H1 (cell line): ENCODE measurements around the gene SCNN1B. TPM values are rescaled to one million over a fixed set of nuclear protein-coding genes. Genes with fewer than 3 reads are reported as not detected.

Experiments
- CTCF ChIA-PET: fragments of 300-600 bp; sonication (Branson Sonifier 250); formaldehyde crosslinking; loops from one replicate; lab custom pipeline; 2021; ENCODE audit not compliant: partially characterized antibody; lab: Charles Lee
- POLR2A ChIA-PET: fragments of 300-600 bp; sonication (Branson Sonifier 250); formaldehyde crosslinking; loops from one replicate; lab custom pipeline; 2021; ENCODE audit warnings: inconsistent platforms; ENCODE audit not compliant: partially characterized antibody; lab: Charles Lee
- DNase-seq, 2 experiments: peaks; one replicate each; pipeline versions ENCODE4 v3.0.0 to v3.0.0-alpha.2; 2010 to 2022; ENCODE audit warnings: low spot score in 2 of 2, low read depth in 1 of 2, mixed read lengths in 1 of 2
- FAIRE-seq: peaks from 2 replicates; lab custom pipeline; 2011; peaks lifted over from hg19 to GRCh38; lab: Jason Lieb, UNC
- H2AFZ ChIP-seq: 2 replicates; pipeline ENCODE4 v1.8.1; 2012; ENCODE audit warnings: low read length, inconsistent platforms
- H2AK5ac ChIP-seq: 2 replicates; pipeline ENCODE4 v1.6.1; 2013; ENCODE audit warnings: low read depth, low read length
- H2BK120ac ChIP-seq: replicated peaks from 2 replicates; pipeline ENCODE3; 2013; ENCODE audit warnings: low read depth, low read length, inconsistent platforms
- H2BK12ac ChIP-seq: 2 replicates; pipeline ENCODE4 v1.6.1; 2013; ENCODE audit warnings: low read depth, low read length
- H2BK15ac ChIP-seq: 2 replicates; pipeline ENCODE4 v1.6.1; 2013; ENCODE audit warnings: low read length
- H2BK20ac ChIP-seq: 2 replicates; pipeline ENCODE4 v1.6.1; 2013; ENCODE audit warnings: low read length
- H2BK5ac ChIP-seq: 2 replicates; pipeline ENCODE4 v1.6.1; 2013; ENCODE audit warnings: low read depth, low read length
- H3K14ac ChIP-seq: 2 replicates; pipeline ENCODE4 v1.6.1; 2013; ENCODE audit warnings: inconsistent platforms; ENCODE audit not compliant: insufficient read length
- H3K18ac ChIP-seq: 2 replicates; pipeline ENCODE4 v1.6.1; 2013; ENCODE audit warnings: low read length; ENCODE audit errors: extremely low read depth
- H3K23ac ChIP-seq: 2 replicates; pipeline ENCODE4 v1.6.1; 2013; ENCODE audit warnings: inconsistent platforms; ENCODE audit not compliant: insufficient read length
- H3K23me2 ChIP-seq: 2 replicates; pipeline ENCODE4 v1.6.1; 2013; ENCODE audit warnings: low read depth, low read length
- H3K27ac ChIP-seq: 2 replicates; pipeline ENCODE4 v1.6.1; 2011; ENCODE audit warnings: low read depth, low read length, inconsistent platforms
- H3K27me3 ChIP-seq, 4 experiments: replicated peaks in 1 of 4; 1 replicate in 1 of 4; 2 replicates in 3 of 4; pipeline versions ENCODE4 v1.6.1 to v1.8.1; 2011 to 2013; ENCODE audit warnings: low read length in 3 of 4, mild to moderate bottlenecking in 3 of 4, inconsistent platforms in 2 of 4, mixed read lengths in 2 of 4, moderate library complexity in 1 of 4; ENCODE audit not compliant: control insufficient read depth in 3 of 4, insufficient read depth in 3 of 4; ENCODE audit errors: extremely low read depth in 1 of 4
- H3K36me3 ChIP-seq, 4 experiments: 2 replicates each; pipeline versions ENCODE4 v1.6.1 to v1.8.1; 2011 to 2013; ENCODE audit warnings: mild to moderate bottlenecking in 4 of 4, low read length in 3 of 4, moderate library complexity in 2 of 4, control low read depth in 1 of 4, inconsistent platforms in 1 of 4; ENCODE audit not compliant: insufficient read depth in 4 of 4, control insufficient read depth in 2 of 4
- H3K4ac ChIP-seq: replicated peaks from 2 replicates; pipeline ENCODE3; 2013; ENCODE audit warnings: low read length, low read depth, mixed read lengths, inconsistent platforms; ENCODE audit not compliant: insufficient read length
- H3K4me1 ChIP-seq, 4 experiments: replicated peaks in 1 of 4; 1 replicate in 1 of 4; 2 replicates in 3 of 4; pipeline versions ENCODE4 v1.6.1 to v1.8.1; 2011 to 2013; ENCODE audit warnings: low read length in 3 of 4, inconsistent platforms in 2 of 4, mixed read lengths in 1 of 4; ENCODE audit not compliant: insufficient read depth in 4 of 4, control insufficient read depth in 3 of 4
- H3K4me2 ChIP-seq, 2 experiments: 2 replicates each; pipeline versions ENCODE4 v1.6.1 to v1.8.1; 2011 to 2013; ENCODE audit warnings: low read depth in 2 of 2, low read length in 2 of 2, control low read depth in 1 of 2, inconsistent platforms in 1 of 2, mild to moderate bottlenecking in 1 of 2; ENCODE audit not compliant: insufficient read depth in 1 of 2
- H3K4me3 ChIP-seq, 4 experiments: fragments of 200-600, 300-600 bp in 1 of 4; sonication (generic), shearing (Covaris generic), sonication (Bioruptor Twin) in 1 of 4; 2 replicates each; pipeline versions ENCODE4 v1.5.1 to v1.8.1; 2011 to 2016; ENCODE audit warnings: low read length in 4 of 4, low read depth in 3 of 4, control low read depth in 2 of 4, inconsistent platforms in 2 of 4, mild to moderate bottlenecking in 2 of 4, mixed read lengths in 1 of 4, moderate library complexity in 1 of 4; ENCODE audit not compliant: insufficient read depth in 2 of 4; ENCODE audit errors: extremely low read depth in 1 of 4
- H3K56ac ChIP-seq: replicated peaks from 2 replicates; pipeline ENCODE3; 2013; ENCODE audit warnings: low read depth, mild to moderate bottlenecking, mixed read lengths, low read length, inconsistent platforms; ENCODE audit not compliant: insufficient read length
- H3K79me1 ChIP-seq: 2 replicates; pipeline ENCODE4 v1.6.1; 2013; ENCODE audit warnings: low read depth, low read length, control low read depth
- H3K79me2 ChIP-seq, 2 experiments: 2 replicates each; pipeline versions ENCODE4 v1.6.1 to v1.8.1; 2012 to 2013; ENCODE audit warnings: low read length in 2 of 2, mild to moderate bottlenecking in 2 of 2, inconsistent platforms in 1 of 2; ENCODE audit not compliant: insufficient read depth in 2 of 2, control insufficient read depth in 1 of 2
- H3K9ac ChIP-seq, 4 experiments: replicated peaks in 1 of 4; 1 replicate in 1 of 4; 2 replicates in 3 of 4; pipeline versions ENCODE4 v1.6.1 to v1.8.1; 2011 to 2013; ENCODE audit warnings: low read depth in 3 of 4, low read length in 3 of 4, control low read depth in 2 of 4, mild to moderate bottlenecking in 2 of 4, moderate library complexity in 2 of 4, inconsistent platforms in 1 of 4; ENCODE audit errors: extremely low read depth in 1 of 4
- H3K9me3 ChIP-seq, 2 experiments: 2 replicates each; pipeline versions ENCODE4 v1.6.1 to v1.8.1; 2012 to 2013; ENCODE audit warnings: mild to moderate bottlenecking in 2 of 2, moderate library complexity in 2 of 2, control low read depth in 1 of 2, inconsistent platforms in 1 of 2, low read depth in 1 of 2, low read length in 1 of 2, mixed read lengths in 1 of 2; ENCODE audit not compliant: insufficient read depth in 2 of 2
- H4K20me1 ChIP-seq, 2 experiments: replicated peaks in 1 of 2; 2 replicates each; pipeline versions ENCODE3 to v1.8.1; 2011 to 2013; ENCODE audit warnings: inconsistent platforms in 2 of 2, low read length in 2 of 2, mild to moderate bottlenecking in 1 of 2; ENCODE audit not compliant: insufficient read depth in 2 of 2, control insufficient read depth in 1 of 2
- H4K5ac ChIP-seq: 2 replicates; pipeline ENCODE4 v1.6.1; 2013; ENCODE audit warnings: low read length, low read depth, mixed read lengths, inconsistent platforms; ENCODE audit not compliant: insufficient read length
- H4K8ac ChIP-seq: 2 replicates; pipeline ENCODE4 v1.8.0; 2013; ENCODE audit warnings: mild to moderate bottlenecking, moderate library complexity, low read length, inconsistent platforms; ENCODE audit not compliant: insufficient read depth; ENCODE audit errors: extremely low read depth
- H4K91ac ChIP-seq: replicated peaks from 2 replicates; pipeline ENCODE3; 2013; ENCODE audit warnings: low read length, mixed read lengths, inconsistent platforms; ENCODE audit not compliant: insufficient read length
- ATF3 ChIP-seq: IDR thresholded peaks from 2 replicates; pipeline ENCODE4 v1.6.1; 2011; ENCODE audit warnings: low read depth, mild to moderate bottlenecking, low read length; ENCODE audit not compliant: insufficient read depth
- BACH1 ChIP-seq: IDR thresholded peaks from 2 replicates; pipeline ENCODE4 v1.6.1; 2012; ENCODE audit warnings: low read length, improper control_type of control experiment
- BCL11A ChIP-seq, 2 experiments: IDR thresholded peaks; one replicate each; pipeline ENCODE4 v1.6.1; 2011; ENCODE audit warnings: low read depth in 2 of 2, low read length in 2 of 2, mild to moderate bottlenecking in 2 of 2
- CBX5 ChIP-seq: fragments of 300-800, 300-1000 bp; sonication (generic); IDR thresholded peaks from 2 replicates; pipeline ENCODE4 v1.7.1; 2016; ENCODE audit warnings: antibody characterized with exemption, low read length, low read depth
- EP300 ChIP-seq, 2 experiments: IDR thresholded peaks; 1 replicate in 1 of 2; 2 replicates in 1 of 2; pipeline ENCODE4 v1.6.1; 2011 to 2012; ENCODE audit warnings: low read depth in 2 of 2, low read length in 2 of 2, mild to moderate bottlenecking in 2 of 2, borderline replicate concordance in 1 of 2, inconsistent platforms in 1 of 2, moderate library complexity in 1 of 2
- GABPA ChIP-seq: IDR thresholded peaks from 2 replicates; pipeline ENCODE4 v1.6.1; 2011; ENCODE audit warnings: mild to moderate bottlenecking, low read length, moderate library complexity, borderline replicate concordance; ENCODE audit not compliant: insufficient read depth
- MAFK ChIP-seq: IDR thresholded peaks from 2 replicates; pipeline ENCODE4 v1.6.1; 2012; ENCODE audit warnings: low read depth, mild to moderate bottlenecking, improper control_type of control experiment, low read length
- NANOG ChIP-seq: IDR thresholded peaks from 2 replicates; pipeline ENCODE4 v1.6.1; 2011; ENCODE audit warnings: low read length, low read depth, mild to moderate bottlenecking, inconsistent platforms; ENCODE audit not compliant: insufficient read depth, poor library complexity, severe bottlenecking
- POLR2AphosphoS5 ChIP-seq: IDR thresholded peaks from 2 replicates; pipeline ENCODE4 v1.6.1; 2011; ENCODE audit warnings: low read depth, low read length
- POU5F1 ChIP-seq: IDR thresholded peaks from 2 replicates; pipeline ENCODE4 v1.6.1; 2011; ENCODE audit warnings: low read depth, mild to moderate bottlenecking, low read length, moderate library complexity
- RFX5 ChIP-seq: IDR thresholded peaks from 2 replicates; pipeline ENCODE4 v1.6.1; 2011; ENCODE audit warnings: low read depth, low read length, improper control_type of control experiment, borderline replicate concordance
- TCF12 ChIP-seq: IDR thresholded peaks from 2 replicates; pipeline ENCODE4 v1.6.1; 2011; ENCODE audit warnings: low read depth, mild to moderate bottlenecking, low read length
- YY1 ChIP-seq: IDR thresholded peaks from 2 replicates; pipeline ENCODE4 v1.6.1; 2011; ENCODE audit warnings: low read depth, mild to moderate bottlenecking, low read length
- ZNF274 ChIP-seq: IDR thresholded peaks from 2 replicates; pipeline ENCODE4 v1.7.0; 2012; ENCODE audit warnings: low read length, borderline replicate concordance; ENCODE audit errors: extremely low read depth
- polyA plus RNA-seq, 7 experiments: library from polyadenylated mRNA; depleted of rRNA in 3 of 7; stranded (reverse) in 5 of 7; unstranded in 2 of 7; fragments of >200 nt in 5 of 7; fragments of 200-250 nt in 2 of 7; gene quantifications; 1 replicate in 5 of 7; 2 replicates in 1 of 7; 4 replicates in 1 of 7; pipeline versions ENCODE4 v1.2.1 to v1.2.3, GENCODE V29; 2011 to 2013; ENCODE audit warnings: missing spikeins in 2 of 7, mixed read lengths in 2 of 7
- total RNA-seq: library from RNA; stranded (reverse); fragmentation: NEBNext Ultra II Directional; extraction: Animal tissue kit (Norgen Biotek cat#: 25700); gene quantifications from 2 replicates; pipeline ENCODE4 v1.2.1, GENCODE V29; 2021
- TF ChIP-seq, protein P1 (sequence below): IDR thresholded peaks from 2 replicates; pipeline ENCODE4 v1.6.1; 2012; ENCODE audit warnings: inconsistent platforms

Gene SCNN1B
- total and polyA plus RNA-seq, 2 of the 8 experiments (the other 6 are each of a cell fraction or from before 2014, with no cell fraction given), result 0.20 to 0.95 TPM

- Histone ChIP-seq H3K27me3 (no peaks in the 10 kb centered on the region), H3K18ac (no peak overlapping the region), H3K79me1 (no peaks in the 10 kb centered on the region), H2BK5ac (no peak overlapping the region), H2BK15ac (no peak overlapping the region), H2AFZ (no peak overlapping the region), H4K8ac (no peak overlapping the region), H3K36me3 (no peaks in the 10 kb centered on the region), H3K9ac (no peak overlapping the region), H3K4me2 (no peak overlapping the region), H4K5ac (no peak overlapping the region), H3K79me2 (no peaks in the 10 kb centered on the region), H3K4me1 (no peaks in the 10 kb centered on the region), H3K4ac (no peak overlapping the region), H3K4me3 (no peak overlapping the region), H4K20me1 (no peaks in the 10 kb centered on the region), H3K14ac (no peak overlapping the region), H3K23me2 (no peaks in the 10 kb centered on the region), H2BK120ac (no peak overlapping the region), H3K27ac (no peak overlapping the region), H2BK12ac (no peak overlapping the region), H4K91ac (no peak overlapping the region), H2AK5ac (no peak overlapping the region), H3K9me3 (no peaks in the 10 kb centered on the region), H2BK20ac (no peak overlapping the region), H3K23ac (no peak overlapping the region), H3K56ac (no peak overlapping the region)
- TF ChIP-seq, protein P1, sequence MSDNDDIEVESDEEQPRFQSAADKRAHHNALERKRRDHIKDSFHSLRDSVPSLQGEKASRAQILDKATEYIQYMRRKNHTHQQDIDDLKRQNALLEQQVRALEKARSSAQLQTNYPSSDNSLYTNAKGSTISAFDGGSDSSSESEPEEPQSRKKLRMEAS, result no peak
- TF ChIP-seq GABPA (no peak), MAFK (no peak), ATF3 (no peak), EP300 (IDR thresholded peaks at IDR 0.05; ENCODE audit: borderline replicate concordance in 1 of 2, low read depth in 2 of 2, low read length in 2 of 2) (no peak), POU5F1 (no peak), YY1 (no peak), RFX5 (no peak), BACH1 (no peak), BCL11A (IDR thresholded peaks at IDR 0.05; ENCODE audit: low read depth in 2 of 2, low read length in 2 of 2) (no peak), CBX5 (no peak), NANOG (no peak), TCF12 (no peak), POLR2AphosphoS5 (no peak), ZNF274 (no peak)
- CTCF ChIA-PET, result interaction anchor here (0.7 to 5.9 kb wide), 4 partner anchors 10 to 126 kb away, joined by 3 to 38 read pairs (median 4); no protein-coding TSS in a partner anchor
- DNase-seq (no peak), FAIRE-seq (no peak)
- POLR2A ChIA-PET, result interaction anchor here (0.7 kb wide), 1 partner anchor 368 kb away, joined by 4 read pairs; the partner anchor contains the start of gene PLK1
Observed at GRCh38 chr16:23310217-23310616, 8.1 kb downstream of the SCNN1B start.
